OCI-LY7 (cell line): ENCODE data around the gene HEY2.

ENCODE experiments used
- CTCF ChIP-seq: fragments of 200-600 bp; sonication (generic); conservative IDR thresholded peaks from 2 replicates; pipeline ENCODE4 v1.5.1; 2014; ENCODE audit warnings: mild to moderate bottlenecking, antibody characterized with exemption, low read length, moderate library complexity, mixed read lengths
- EZH2phosphoT487 ChIP-seq: fragments of 200-600 bp; sonication (generic); IDR thresholded peaks from 2 replicates; pipeline ENCODE4 v1.6.1; 2018; ENCODE audit warnings: low read depth, borderline replicate concordance, mild to moderate bottlenecking, mixed run types, antibody characterized with exemption, low read length, moderate library complexity, mixed read lengths

- TF ChIP-seq CTCF (no peak), EZH2phosphoT487 (no peak)
These were observed 48.5 kb downstream of the HEY2 start for GRCh38 chr6:125797886-125798444.
